KG1 (cell line): ENCODE results near the gene WNT3A.
"Not testable (repeated sequence)": the region's sequence is repeated elsewhere in the genome, so short reads cannot be mapped to it uniquely, and the experiment has no call there.

Source experiments
- DNase-seq: peaks from one replicate; lab custom pipeline; 2025; lab: John Stamatoyannopoulos, UW

WNT3A gene, protein sequence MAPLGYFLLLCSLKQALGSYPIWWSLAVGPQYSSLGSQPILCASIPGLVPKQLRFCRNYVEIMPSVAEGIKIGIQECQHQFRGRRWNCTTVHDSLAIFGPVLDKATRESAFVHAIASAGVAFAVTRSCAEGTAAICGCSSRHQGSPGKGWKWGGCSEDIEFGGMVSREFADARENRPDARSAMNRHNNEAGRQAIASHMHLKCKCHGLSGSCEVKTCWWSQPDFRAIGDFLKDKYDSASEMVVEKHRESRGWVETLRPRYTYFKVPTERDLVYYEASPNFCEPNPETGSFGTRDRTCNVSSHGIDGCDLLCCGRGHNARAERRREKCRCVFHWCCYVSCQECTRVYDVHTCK

GRCh38 chr1:228006786-228007048, at the start of gene WNT3A:
WNT3A (plus strand) TSS chr1:228006998; CDS start chr1:228007129, 131 bp downstream.
- no peak for DNase-seq

DNA sequence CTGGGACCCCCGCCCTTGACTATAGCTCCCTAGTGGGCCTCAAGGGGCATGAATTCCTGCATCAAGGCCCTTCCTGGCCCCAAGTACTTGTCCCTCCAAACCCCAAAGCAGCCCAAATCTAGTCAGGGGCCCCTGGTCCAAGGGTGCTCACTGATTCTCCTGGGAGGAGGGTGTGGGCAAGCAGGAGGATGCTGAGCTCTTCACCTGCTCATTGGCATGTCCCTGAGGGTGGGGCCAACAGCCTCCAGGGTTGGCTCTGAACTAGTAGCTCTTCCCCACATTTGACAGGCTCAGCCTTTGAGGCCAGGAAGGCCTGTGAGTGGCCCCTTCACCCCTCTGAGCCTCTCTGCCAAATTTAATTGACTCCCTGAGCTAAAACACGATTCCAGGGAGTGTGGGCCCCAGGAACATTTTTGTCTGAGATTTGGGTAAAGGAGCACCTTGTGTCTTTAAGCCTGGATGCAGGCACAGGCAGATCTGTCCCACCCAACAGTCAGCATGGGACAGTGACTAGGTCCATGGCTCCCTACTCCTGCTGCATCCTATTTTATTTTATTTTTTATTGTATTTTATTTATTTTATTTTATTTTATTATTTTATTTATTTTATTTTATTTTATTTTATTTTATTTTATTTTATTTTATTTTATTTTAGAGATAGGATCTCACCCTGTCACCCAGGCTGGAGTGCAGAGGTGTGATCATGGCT, 48.0 kb upstream of the WNT3A start:
- no peak for DNase-seq

DNA sequence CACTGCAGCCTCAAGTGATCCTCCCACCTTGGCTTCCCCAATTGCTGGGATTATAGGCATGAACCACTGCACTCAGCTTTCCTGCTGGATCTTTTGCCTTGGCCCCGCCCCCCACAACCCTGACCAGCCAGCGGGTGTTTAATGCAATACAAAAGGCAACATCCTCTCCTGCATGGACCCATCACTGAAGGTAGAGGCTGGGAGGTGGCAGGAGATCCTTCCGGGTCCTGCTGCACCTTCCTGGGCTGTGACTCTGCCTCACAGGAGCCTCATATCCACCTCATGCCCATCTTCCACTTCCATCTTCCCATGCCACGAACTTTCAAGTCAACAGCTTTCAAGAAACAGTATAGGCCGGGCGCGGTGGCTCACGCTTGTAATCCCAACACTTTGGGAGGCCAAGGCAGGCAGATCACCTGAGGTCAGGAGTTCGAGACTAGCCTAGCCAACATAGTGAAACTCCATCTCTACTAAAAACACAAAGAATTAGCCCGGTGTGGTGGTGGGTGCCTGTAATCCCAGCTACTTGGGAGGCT, 47.4 kb upstream of the WNT3A start:
- no peak for DNase-seq

GRCh38 chr1:227961651-227962466, 44.9 kb upstream of the WNT3A start:
- no peak for DNase-seq

DNA sequence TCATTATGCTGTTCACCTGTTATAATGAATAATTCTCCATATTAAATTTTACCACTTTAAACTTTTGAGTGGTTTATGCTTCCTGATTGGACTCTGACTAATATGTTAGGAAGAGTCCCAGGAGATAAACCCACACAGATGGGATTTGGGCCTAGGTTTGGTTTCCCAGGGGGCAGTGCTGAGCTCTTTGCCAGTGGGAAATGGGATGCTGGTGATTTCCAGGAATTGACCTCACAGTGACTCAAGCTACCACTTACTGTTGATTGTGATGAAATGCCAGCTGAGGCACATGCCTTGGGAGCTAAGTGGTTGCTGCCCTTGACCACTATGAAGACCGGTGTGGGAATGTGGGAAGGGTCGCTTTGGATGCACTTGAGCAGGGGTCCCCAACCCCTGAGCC, 40.1 kb upstream of the WNT3A start:
- DNase-seq: not testable (repeated sequence)

DNA sequence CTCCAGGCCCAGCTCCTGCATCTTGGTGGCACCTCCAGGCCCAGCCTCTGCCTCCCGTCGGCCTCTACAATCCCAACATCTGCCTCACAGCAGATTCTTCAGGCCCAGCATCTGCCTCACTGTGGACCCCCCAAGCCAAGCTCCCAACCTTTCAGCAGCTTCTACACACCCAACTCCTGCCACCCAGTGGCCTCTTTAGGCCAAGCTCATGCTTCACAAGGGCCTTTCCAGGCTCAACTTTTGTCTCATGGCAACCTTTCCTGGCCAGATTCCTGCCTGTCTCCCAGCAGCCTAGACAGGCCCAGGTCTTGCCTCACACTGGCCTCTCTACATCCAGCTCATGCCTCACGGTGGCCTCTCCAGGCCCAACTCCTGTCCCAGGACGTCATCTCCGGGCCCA, 39.0 kb upstream of the WNT3A start:
- DNase-seq: not testable (repeated sequence)

DNA sequence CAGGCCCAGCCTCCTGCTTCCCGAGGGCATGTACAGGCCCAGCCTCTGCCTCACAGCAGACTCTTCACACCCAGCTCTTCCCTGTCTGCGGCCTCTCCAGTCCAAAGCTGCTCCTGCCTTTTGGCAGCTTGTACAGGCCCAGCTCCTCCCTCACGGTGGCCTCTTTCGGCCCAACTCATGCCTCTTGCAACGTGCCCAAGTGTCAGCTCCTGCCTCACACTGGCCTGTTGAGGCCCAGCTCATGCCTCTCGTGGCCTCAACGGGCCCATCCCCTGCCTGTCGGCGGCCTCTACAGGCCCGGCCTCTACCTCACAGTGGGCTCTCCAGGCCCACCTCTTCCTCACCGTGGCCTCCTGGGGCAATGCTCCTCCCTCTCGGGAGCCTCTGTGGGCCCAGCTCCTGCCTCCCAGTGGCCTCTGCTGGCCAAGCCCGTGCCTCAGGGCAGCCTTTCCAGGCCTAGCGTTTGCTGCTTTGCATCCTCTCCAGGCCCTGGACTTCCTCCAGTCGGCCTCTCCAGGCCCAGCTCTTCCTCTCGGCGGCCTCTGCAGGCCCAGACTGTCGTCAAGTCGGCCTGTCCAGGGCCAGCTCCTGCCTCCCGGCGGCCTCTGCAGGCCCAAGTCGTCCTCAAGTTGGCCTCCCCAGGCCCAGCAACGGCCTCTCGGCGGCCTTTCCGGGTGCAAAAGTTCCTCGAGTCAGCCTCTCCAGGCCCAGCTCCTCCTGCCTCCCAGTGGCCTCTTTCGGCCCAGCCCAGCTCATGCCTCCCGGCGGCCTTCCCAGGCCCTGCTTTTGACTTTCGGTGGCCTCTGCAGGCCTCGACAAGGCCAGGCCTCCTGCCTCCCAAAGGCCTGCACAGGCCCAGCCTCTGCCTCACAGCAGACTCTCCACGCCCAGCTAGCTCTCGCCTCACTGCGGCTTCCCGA, 36.5 kb upstream of the WNT3A start:
- not testable (repeated sequence) for DNase-seq

- not testable (repeated sequence) for DNase-seq
Observed at GRCh38 chr1:227971216-227971615, 35.6 kb upstream of the WNT3A start.

DNA sequence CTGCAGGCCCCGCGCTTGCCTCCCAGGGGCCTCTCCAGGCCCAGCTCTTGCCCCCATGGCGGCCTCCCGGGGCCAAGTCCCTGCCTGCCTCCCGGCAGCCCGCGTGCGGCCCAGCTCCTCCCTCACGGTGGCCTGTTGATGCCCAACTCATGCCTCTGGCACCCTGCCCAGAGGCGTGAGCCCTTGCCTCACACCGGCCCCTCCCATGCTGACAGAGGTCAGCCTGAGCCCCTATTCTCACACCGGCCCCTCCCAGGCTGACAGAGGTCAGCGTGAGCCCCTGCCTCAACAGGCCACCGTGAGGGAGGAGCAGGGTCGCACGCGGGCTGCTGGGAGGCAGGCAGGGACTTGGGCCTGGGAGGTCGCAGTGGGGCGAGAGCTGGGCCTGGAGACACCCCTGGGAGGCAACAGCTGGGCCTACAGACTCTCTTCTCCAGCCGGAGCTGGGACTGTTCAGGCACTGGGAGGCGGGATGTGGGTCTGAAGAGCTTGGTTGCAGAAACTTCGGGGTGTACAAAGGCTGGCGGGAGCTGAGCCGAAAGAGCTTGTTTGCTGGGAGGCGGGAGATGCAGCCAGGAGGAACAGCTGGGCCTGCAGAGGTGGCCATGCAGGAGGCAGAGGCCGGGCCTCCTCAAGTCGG, 35.0 kb upstream of the WNT3A start:
- not testable (repeated sequence) for DNase-seq

- DNase-seq: not testable (repeated sequence)
Observed at GRCh38 chr1:227972283-227972679, 34.5 kb upstream of the WNT3A start.

- not testable (repeated sequence) for DNase-seq
Observed at GRCh38 chr1:227972843-227973374, 33.9 kb upstream of the WNT3A start.

GRCh38 chr1:227973724-227974288, 33.0 kb upstream of the WNT3A start:
- DNase-seq: not testable (repeated sequence)

DNA sequence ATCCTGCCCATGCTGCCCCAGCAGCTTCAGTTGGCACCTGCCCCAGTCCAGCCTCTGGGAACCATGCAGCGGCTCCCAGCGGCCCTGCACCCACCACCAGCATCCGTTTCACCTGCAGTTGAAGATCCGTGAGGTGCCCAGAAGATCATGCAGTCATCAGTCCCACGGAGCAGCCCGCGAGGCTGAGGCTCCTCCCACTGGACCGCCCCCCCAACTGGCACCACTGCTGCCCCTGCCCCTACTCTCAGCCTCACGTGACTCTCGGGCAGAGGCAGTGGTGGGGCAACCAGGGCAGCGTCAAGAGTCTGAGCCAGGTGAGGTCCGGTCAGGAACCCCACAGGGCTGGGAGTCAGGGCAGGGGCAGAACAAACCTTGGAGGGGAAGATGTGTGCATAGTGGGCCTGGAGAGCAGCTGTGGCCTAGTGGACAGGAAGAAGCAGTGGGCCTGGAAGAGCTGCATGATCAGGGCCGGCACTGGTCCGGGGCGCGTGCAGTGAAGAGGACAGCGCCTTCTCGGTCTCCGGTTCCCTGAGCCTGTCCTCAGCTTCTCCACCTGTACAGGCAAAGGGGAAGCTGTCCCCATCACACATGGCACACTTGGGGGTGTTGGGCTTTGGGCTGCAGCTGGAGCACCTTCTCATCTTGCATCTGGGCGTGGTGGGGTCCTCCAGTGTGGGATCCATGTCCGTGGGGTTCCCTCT, 31.1 kb upstream of the WNT3A start:
- not testable (repeated sequence) for DNase-seq

- DNase-seq: no peak
Observed at GRCh38 chr1:227987181-227987580, 19.6 kb upstream of the WNT3A start.

DNA sequence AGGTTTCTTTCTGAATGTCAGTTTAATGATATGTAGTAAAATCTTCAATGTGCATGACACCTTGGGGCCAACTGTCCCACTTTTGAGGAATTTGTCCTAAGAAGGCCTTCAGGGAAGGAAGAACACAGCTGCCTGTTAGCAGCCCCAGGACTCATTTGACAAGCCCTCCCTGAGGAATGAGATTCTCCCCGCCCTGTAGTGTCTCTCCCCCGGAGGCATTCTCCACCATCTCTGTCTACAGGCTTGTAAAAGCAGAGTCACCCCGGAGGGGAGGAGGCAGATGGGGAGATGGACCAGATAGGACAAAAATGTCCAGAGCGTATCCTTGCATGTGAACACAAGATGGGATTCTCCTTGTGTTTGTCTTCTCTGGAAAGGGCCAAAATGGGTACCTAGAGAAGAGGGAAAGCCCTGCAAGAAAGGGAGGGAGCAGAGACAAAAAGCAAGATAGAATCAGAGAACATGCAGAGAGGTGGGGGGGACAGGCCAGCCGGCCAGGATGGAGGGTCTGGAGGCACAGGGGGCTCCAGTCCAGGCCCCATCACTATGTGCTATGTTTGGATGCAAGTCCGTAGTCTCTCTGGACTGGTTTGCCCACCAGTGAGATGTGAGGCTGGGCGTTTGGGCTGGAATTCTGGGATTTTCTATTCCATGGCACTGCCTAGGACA, 12.0 kb upstream of the WNT3A start:
- DNase-seq: no peak

DNA sequence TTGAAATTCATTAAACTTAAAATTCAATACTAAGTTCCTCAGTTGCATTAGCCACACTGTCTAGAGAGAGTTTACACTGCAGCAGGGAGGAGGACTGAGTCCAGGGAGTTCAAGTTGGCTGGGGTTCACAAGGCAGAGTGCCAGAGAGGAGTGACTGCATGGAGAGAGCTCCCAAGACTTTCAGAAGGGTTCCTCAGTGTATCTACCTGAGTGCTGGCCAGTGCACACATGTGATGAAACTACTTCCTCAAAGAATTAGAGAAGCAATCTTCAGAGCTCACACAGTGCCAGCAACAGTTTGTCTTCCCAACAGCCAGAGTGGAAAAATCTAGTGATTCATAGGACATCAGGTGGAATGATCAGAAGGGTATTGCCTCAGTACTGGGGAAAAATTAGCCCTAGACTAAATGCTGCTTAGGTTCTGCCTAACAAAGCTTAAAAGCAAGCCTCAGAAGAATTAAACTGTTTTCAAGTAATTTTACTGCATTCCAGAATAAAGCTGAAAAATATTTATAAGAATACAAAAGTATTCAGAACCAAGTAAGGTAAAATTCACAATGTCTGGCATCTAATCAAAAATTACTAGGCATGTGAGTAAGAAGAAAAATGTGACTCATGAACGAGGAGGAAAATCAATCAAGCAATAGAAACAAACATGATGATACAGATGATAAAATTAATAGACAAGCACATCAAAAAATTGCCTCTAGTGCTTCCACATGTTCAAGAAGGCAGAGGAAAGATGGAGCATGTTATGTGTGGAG, 10.4 kb upstream of the WNT3A start:
- DNase-seq: no peak

- no peak for DNase-seq
Observed at GRCh38 chr1:227998374-227999055, 8.3 kb upstream of the WNT3A start.
